HEK293T (cell line): ENCODE results near the gene MAGEA10.

Source experiments
- ARNT ChIP-seq: fragments of 450-650 bp; IDR thresholded peaks from 2 replicates; pipeline ENCODE4 v1.6.1; 2017; ENCODE audit warnings: mild to moderate bottlenecking
- BHLHE40 ChIP-seq: fragments of 450-650 bp; IDR thresholded peaks from 2 replicates; pipeline ENCODE4 v1.6.1; 2016; ENCODE audit warnings: mild to moderate bottlenecking, moderate library complexity, borderline replicate concordance
- ELF4 ChIP-seq: fragments of 450-650 bp; IDR thresholded peaks from 2 replicates; pipeline ENCODE4 v1.6.1; 2017; ENCODE audit warnings: antibody characterized with exemption
- FOXK2 ChIP-seq: fragments of 450-650 bp; IDR thresholded peaks from 2 replicates; pipeline ENCODE4 v1.6.1; 2016; ENCODE audit warnings: mild to moderate bottlenecking
- HDGF ChIP-seq: fragments of 450-650 bp; IDR thresholded peaks from 2 replicates; pipeline ENCODE4 v1.6.1; 2017; ENCODE audit warnings: antibody characterized with exemption, borderline replicate concordance
- L3MBTL2 ChIP-seq: fragments of 450-650 bp; conservative IDR thresholded peaks from 2 replicates; pipeline ENCODE4 v1.6.1; 2016; ENCODE audit warnings: mild to moderate bottlenecking
- LEF1 ChIP-seq: fragments of 450-650 bp; IDR thresholded peaks from 2 replicates; pipeline ENCODE4 v1.6.1; 2017; ENCODE audit warnings: mild to moderate bottlenecking, borderline replicate concordance
- PKNOX1 ChIP-seq: fragments of 450-650 bp; IDR thresholded peaks from 2 replicates; pipeline ENCODE4 v1.6.1; 2016
- SP1 ChIP-seq: fragments of 450-650 bp; IDR thresholded peaks from 2 replicates; pipeline ENCODE4 v1.6.1; 2017
- SUZ12 ChIP-seq: fragments of 450-650 bp; IDR thresholded peaks from 2 replicates; pipeline ENCODE4 v1.6.1; 2016; ENCODE audit warnings: mild to moderate bottlenecking
- TARDBP ChIP-seq: fragments of 450-650 bp; IDR thresholded peaks from 2 replicates; pipeline ENCODE4 v1.6.1; 2016
- ZNF384 ChIP-seq: fragments of 450-650 bp; IDR thresholded peaks from 2 replicates; pipeline ENCODE4 v1.6.1; 2016

- TF ChIP-seq ZNF384 = no peak
- TF ChIP-seq BHLHE40 = no peak
- no peak for TF ChIP-seq ELF4
- TF ChIP-seq PKNOX1 = no peak
- no peak for TF ChIP-seq SP1
- TF ChIP-seq TARDBP = no peak
- TF ChIP-seq HDGF = no peak
- no peak for TF ChIP-seq SUZ12
- no peak for TF ChIP-seq LEF1
- no peak for TF ChIP-seq FOXK2
- no peak for TF ChIP-seq L3MBTL2
- no peak for TF ChIP-seq ARNT
Observed at GRCh38 chrX:152131525-152131924, 6.9 kb downstream of the MAGEA10 start.
